Suprapubic skin (tissue), 3 donors: Measurements from ENCODE around the gene PEMT.

Source experiments
- CTCF ChIP-seq, 2 donors: fragments of 200-600 bp in 1 of 2; fragments of 450-650 bp in 1 of 2; sonication (generic) in 1 of 2; IDR thresholded peaks; one replicate each; pipeline ENCODE4 v1.5.1; 2016 to 2019; ENCODE audit warnings: antibody characterized with exemption in 2 of 2, mild to moderate bottlenecking in 1 of 2, moderate library complexity in 1 of 2
- POLR2AphosphoS5 ChIP-seq, 3 donors: sonication (generic); formaldehyde crosslinking; IDR thresholded peaks; one replicate each; pipeline ENCODE4 v1.6.1; 2017; ENCODE audit warnings: antibody characterized with exemption in 3 of 3

DNA sequence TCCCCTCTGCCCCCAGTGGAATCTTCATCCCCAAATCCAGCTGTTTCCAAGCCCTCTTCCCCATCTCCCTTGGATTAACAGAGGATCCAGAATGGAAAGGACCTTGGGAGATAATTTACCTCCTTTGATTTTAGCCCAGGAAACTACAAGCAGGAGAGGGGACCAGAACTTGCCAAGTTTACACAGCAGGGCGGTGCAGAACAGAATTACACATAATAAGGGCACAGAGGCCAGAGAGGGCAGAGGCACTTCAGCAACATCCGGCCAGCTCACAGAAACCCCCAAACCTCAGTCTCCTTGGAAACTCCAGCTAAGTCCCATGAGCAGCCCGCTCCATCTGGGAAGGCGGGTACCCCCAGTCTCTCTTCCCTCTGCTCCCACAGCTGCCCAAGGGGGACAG, 27.2 kb downstream of the PEMT start:
- TF ChIP-seq CTCF (IDR thresholded peaks at IDR 0.05) (no peak), POLR2AphosphoS5 (IDR thresholded peaks at IDR 0.05) (no peak)
